SK-N-MC (cell line): ENCODE data around the gene KCNN3.

Experiments used
- EZH2 ChIP-seq: fragments of 200-600 bp; sonication (generic); IDR thresholded peaks from one replicate; pipeline ENCODE4 v1.6.1; 2017; ENCODE audit warnings: antibody characterized with exemption
- FOXP2 ChIP-seq: optimal IDR thresholded peaks from 2 replicates; pipeline ENCODE3; 2011; ENCODE audit warnings: mild to moderate bottlenecking, moderate library complexity; ENCODE audit not compliant: insufficient read depth; ENCODE audit errors: extremely low read length, control extremely low read depth
- POLR2AphosphoS5 ChIP-seq: IDR thresholded peaks from 2 replicates; pipeline ENCODE4 v1.6.1; 2012; ENCODE audit warnings: mild to moderate bottlenecking, low read depth, low read length, borderline replicate concordance

- TF ChIP-seq POLR2AphosphoS5 (no peak), EZH2 (no peak), FOXP2 (no peak)
Measured at GRCh38 chr1:154793685-154794084, 76.4 kb downstream of the KCNN3 start.
